Measurements from ENCODE around the gene HOXA13.

GRCh38 chr7:27155816-27156507 lies 43.9 kb downstream of the HOXA13 start:
- TF ChIP-seq CTCF (IDR thresholded peaks at IDR 0.05) (no peak), YY1 (IDR thresholded peaks at IDR 0.05; ENCODE audit: low read depth) (no peak), RFX5 (IDR thresholded peaks at IDR 0.05; ENCODE audit: low read length) (no peak), NFIC (IDR thresholded peaks at IDR 0.05; ENCODE audit: borderline replicate concordance) (no peak), REST (IDR thresholded peaks at IDR 0.05; ENCODE audit: low read depth, low read length) (no peak), FOXM1 (IDR thresholded peaks at IDR 0.05; ENCODE audit: low read depth) (no peak), POLR2AphosphoS5 (IDR thresholded peaks at IDR 0.05; ENCODE audit: low read depth, low read length) (no peak), RCOR1 (IDR thresholded peaks at IDR 0.05; ENCODE audit: low read length) (no peak), SMC3 (IDR thresholded peaks at IDR 0.05; ENCODE audit: low read depth, low read length) (no peak), EZH2phosphoT487 (IDR thresholded peaks at IDR 0.05; ENCODE audit: borderline replicate concordance, low read depth) (no peak)
- TF ChIP-seq, protein P1, sequence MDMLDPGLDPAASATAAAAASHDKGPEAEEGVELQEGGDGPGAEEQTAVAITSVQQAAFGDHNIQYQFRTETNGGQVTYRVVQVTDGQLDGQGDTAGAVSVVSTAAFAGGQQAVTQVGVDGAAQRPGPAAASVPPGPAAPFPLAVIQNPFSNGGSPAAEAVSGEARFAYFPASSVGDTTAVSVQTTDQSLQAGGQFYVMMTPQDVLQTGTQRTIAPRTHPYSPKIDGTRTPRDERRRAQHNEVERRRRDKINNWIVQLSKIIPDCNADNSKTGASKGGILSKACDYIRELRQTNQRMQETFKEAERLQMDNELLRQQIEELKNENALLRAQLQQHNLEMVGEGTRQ (IDR thresholded peaks at IDR 0.05; ENCODE audit: borderline replicate concordance, low read depth, low read length) = no peak

Data from SK-N-SH (cell line).